GM23338 (cell line): ENCODE data around the gene CDH23.

Source experiments
- CREB1 ChIP-seq: fragments of 250-450 bp; sonication (Bioruptor Pico); IDR thresholded peaks from 2 replicates; pipeline ENCODE4 v1.5.0; 2020; ENCODE audit warnings: low read depth, mild to moderate bottlenecking, moderate library complexity
- EZH2 ChIP-seq: fragments of 200-600 bp; sonication (generic); IDR thresholded peaks from one replicate; pipeline ENCODE4 v1.8.0; 2017; ENCODE audit warnings: antibody characterized with exemption, mild to moderate bottlenecking, low read depth; ENCODE audit not compliant: unreplicated experiment
- EZH2phosphoT487 ChIP-seq: fragments of 200-600 bp; sonication (generic); IDR thresholded peaks from one replicate; pipeline ENCODE4 v1.8.1; 2018; ENCODE audit warnings: antibody characterized with exemption; ENCODE audit not compliant: unreplicated experiment
- POLR2AphosphoS5 ChIP-seq: IDR thresholded peaks from 2 replicates; pipeline ENCODE4 v1.6.1; 2016; ENCODE audit warnings: antibody characterized with exemption, low read depth
- ZNF114 ChIP-seq: fragments of 250-450 bp; sonication (Bioruptor Pico); IDR thresholded peaks from 2 replicates; pipeline ENCODE4 v1.5.0; 2020; ENCODE audit warnings: mild to moderate bottlenecking, moderate library complexity
- TF ChIP-seq, protein P1 (sequence below), 2 experiments: fragments of 200-600 bp in 1 of 2; sonication (generic) in 1 of 2; conservative IDR thresholded peaks; 2 replicates each; pipeline versions ENCODE4 v1.5.1 to v1.6.1; 2016 to 2017; ENCODE audit warnings: antibody characterized with exemption in 2 of 2, low read depth in 2 of 2, mild to moderate bottlenecking in 2 of 2, moderate library complexity in 1 of 2
- TF ChIP-seq, protein P2 (sequence below): IDR thresholded peaks from 2 replicates; pipeline ENCODE4 v1.6.1; 2016; ENCODE audit warnings: antibody characterized with exemption
- TF ChIP-seq, protein P3 (sequence below): IDR thresholded peaks from one replicate; pipeline ENCODE4 v1.6.1; 2018; ENCODE audit warnings: antibody characterized with exemption; ENCODE audit not compliant: unreplicated experiment

DNA sequence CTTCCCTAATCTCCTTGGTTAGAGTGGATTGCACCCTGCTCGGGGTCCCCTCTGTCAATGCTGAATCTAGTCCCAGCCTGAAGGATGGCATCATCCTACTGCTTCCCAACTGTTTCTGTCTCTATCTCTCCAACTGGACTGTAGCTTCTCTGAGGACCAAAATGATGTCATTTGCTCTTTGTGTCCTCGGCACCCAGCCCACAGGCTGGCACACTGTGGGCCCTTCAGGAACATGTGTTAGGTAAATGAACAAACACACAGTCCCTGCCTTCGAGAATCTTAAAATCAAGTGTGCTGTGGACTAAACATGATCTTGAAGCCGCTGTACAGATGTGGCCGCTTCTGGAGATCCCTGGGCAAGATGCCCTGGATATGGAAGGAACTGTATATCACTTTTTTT lies 5.0 kb upstream of the CDH23 start:
- TF ChIP-seq EZH2phosphoT487 (no peak), EZH2 (no peak), POLR2AphosphoS5 (no peak), ZNF114 (no peak), CREB1 (CRISPR knock-in tag) (no peak)
- TF ChIP-seq, protein P1, sequence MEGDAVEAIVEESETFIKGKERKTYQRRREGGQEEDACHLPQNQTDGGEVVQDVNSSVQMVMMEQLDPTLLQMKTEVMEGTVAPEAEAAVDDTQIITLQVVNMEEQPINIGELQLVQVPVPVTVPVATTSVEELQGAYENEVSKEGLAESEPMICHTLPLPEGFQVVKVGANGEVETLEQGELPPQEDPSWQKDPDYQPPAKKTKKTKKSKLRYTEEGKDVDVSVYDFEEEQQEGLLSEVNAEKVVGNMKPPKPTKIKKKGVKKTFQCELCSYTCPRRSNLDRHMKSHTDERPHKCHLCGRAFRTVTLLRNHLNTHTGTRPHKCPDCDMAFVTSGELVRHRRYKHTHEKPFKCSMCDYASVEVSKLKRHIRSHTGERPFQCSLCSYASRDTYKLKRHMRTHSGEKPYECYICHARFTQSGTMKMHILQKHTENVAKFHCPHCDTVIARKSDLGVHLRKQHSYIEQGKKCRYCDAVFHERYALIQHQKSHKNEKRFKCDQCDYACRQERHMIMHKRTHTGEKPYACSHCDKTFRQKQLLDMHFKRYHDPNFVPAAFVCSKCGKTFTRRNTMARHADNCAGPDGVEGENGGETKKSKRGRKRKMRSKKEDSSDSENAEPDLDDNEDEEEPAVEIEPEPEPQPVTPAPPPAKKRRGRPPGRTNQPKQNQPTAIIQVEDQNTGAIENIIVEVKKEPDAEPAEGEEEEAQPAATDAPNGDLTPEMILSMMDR (conservative IDR thresholded peaks at IDR 0.05; ENCODE audit: low read depth in 2 of 2): no peak
- TF ChIP-seq, protein P2, sequence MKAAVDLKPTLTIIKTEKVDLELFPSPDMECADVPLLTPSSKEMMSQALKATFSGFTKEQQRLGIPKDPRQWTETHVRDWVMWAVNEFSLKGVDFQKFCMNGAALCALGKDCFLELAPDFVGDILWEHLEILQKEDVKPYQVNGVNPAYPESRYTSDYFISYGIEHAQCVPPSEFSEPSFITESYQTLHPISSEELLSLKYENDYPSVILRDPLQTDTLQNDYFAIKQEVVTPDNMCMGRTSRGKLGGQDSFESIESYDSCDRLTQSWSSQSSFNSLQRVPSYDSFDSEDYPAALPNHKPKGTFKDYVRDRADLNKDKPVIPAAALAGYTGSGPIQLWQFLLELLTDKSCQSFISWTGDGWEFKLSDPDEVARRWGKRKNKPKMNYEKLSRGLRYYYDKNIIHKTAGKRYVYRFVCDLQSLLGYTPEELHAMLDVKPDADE: no peak
- TF ChIP-seq, protein P3, sequence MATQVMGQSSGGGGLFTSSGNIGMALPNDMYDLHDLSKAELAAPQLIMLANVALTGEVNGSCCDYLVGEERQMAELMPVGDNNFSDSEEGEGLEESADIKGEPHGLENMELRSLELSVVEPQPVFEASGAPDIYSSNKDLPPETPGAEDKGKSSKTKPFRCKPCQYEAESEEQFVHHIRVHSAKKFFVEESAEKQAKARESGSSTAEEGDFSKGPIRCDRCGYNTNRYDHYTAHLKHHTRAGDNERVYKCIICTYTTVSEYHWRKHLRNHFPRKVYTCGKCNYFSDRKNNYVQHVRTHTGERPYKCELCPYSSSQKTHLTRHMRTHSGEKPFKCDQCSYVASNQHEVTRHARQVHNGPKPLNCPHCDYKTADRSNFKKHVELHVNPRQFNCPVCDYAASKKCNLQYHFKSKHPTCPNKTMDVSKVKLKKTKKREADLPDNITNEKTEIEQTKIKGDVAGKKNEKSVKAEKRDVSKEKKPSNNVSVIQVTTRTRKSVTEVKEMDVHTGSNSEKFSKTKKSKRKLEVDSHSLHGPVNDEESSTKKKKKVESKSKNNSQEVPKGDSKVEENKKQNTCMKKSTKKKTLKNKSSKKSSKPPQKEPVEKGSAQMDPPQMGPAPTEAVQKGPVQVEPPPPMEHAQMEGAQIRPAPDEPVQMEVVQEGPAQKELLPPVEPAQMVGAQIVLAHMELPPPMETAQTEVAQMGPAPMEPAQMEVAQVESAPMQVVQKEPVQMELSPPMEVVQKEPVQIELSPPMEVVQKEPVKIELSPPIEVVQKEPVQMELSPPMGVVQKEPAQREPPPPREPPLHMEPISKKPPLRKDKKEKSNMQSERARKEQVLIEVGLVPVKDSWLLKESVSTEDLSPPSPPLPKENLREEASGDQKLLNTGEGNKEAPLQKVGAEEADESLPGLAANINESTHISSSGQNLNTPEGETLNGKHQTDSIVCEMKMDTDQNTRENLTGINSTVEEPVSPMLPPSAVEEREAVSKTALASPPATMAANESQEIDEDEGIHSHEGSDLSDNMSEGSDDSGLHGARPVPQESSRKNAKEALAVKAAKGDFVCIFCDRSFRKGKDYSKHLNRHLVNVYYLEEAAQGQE: no peak
